GM12878 (cell line): ENCODE data around the gene TIMM22. TPM values are rescaled to one million over a fixed set of nuclear protein-coding genes. Genes with fewer than 3 reads are reported as not detected.

ENCODE experiments used
- ATAC-seq: fragments of 200-7000 bp; cut with Tn5 transposase; 3 replicates; pipeline ENCODE4 v1.9.1; 2020; ENCODE audit warnings: mild to moderate bottlenecking, moderate library complexity
- BruUV-seq: library from RNA; stranded (reverse); fragments of 400-500 nt; replicated peaks from 2 replicates; lab custom pipeline; 2021; lab: Mats Ljungman, UMichigan
- CTCF ChIA-PET: fragments of 300-600 bp; sonication (Branson Sonifier 250); formaldehyde crosslinking; extraction: SDS; loops from one replicate; lab custom pipeline; 2021; ENCODE audit warnings: inconsistent platforms; lab: Yijun Ruan, JAX
- POLR2A ChIA-PET: fragments of 350-600 bp; formaldehyde crosslinking; extraction: SDS; loops from one replicate; lab custom pipeline; 2021; ENCODE audit warnings: inconsistent platforms; lab: Charles Lee
- RAD21 ChIA-PET: fragments of 300-600 bp; sonication (Branson Sonifier 250); formaldehyde crosslinking; loops from one replicate; lab custom pipeline; 2023; ENCODE audit warnings: antibody characterized with exemption; ENCODE audit not compliant: unreplicated experiment; lab: Charles Lee
- SMC1A ChIA-PET: fragments of 300-600 bp; sonication (Branson Sonifier 250); formaldehyde crosslinking; loops from one replicate; lab custom pipeline; 2023; ENCODE audit not compliant: unreplicated experiment, uncharacterized antibody; lab: Charles Lee
- DNase-seq: peaks from one replicate; pipeline ENCODE4 v3.0.0-alpha.2; 2011; ENCODE audit warnings: low read depth, low spot score
- FAIRE-seq: peaks from 3 replicates; lab custom pipeline; 2011; peaks lifted over from hg19 to GRCh38; lab: Jason Lieb, UNC
- H2AFZ ChIP-seq: 2 replicates; pipeline ENCODE4 v1.6.0; 2011; ENCODE audit warnings: low read depth, low read length, control low read depth; ENCODE audit not compliant: control insufficient read depth
- H3K27ac ChIP-seq: 2 replicates; pipeline ENCODE4 v1.5.1; 2011; ENCODE audit warnings: control low read depth; ENCODE audit not compliant: control insufficient read depth, insufficient read depth
- H3K27me3 ChIP-seq, 2 experiments: replicated peaks in 1 of 2; 2 replicates each; pipeline versions ENCODE4 v1.6.0 to v1.6.1; 2011; ENCODE audit warnings: low read length in 1 of 2; ENCODE audit not compliant: control insufficient read depth in 2 of 2, insufficient read depth in 2 of 2
- H3K36me3 ChIP-seq, 2 experiments: 2 replicates each; pipeline ENCODE4 v1.5.1; 2011; ENCODE audit warnings: low read length in 1 of 2; ENCODE audit not compliant: control insufficient read depth in 2 of 2, insufficient read depth in 2 of 2
- H3K4me1 ChIP-seq: 2 replicates; pipeline ENCODE4 v1.6.1; 2011; ENCODE audit warnings: mild to moderate bottlenecking, low read length, moderate library complexity, mixed read lengths; ENCODE audit not compliant: control insufficient read depth, insufficient read depth
- H3K4me2 ChIP-seq: 2 replicates; pipeline ENCODE4 v1.6.0; 2011; ENCODE audit warnings: control low read depth; ENCODE audit not compliant: control insufficient read depth, insufficient read depth
- H3K4me3 ChIP-seq: fragments of 200-600 bp; sonication (generic); 2 replicates; pipeline ENCODE4 v1.5.1; 2016
- H3K79me2 ChIP-seq: 2 replicates; pipeline ENCODE4 v1.6.0; 2011; ENCODE audit warnings: low read length; ENCODE audit not compliant: control insufficient read depth, insufficient read depth
- H3K9ac ChIP-seq: 2 replicates; pipeline ENCODE4 v1.8.0; 2011; ENCODE audit warnings: low read length, control low read depth, mixed read lengths; ENCODE audit not compliant: control insufficient read depth, insufficient read depth
- H3K9me3 ChIP-seq: replicated peaks from 3 replicates; pipeline ENCODE4 v1.5.1; 2011; ENCODE audit warnings: mild to moderate bottlenecking, low read length; ENCODE audit not compliant: control insufficient read depth, insufficient read depth
- H4K20me1 ChIP-seq: 2 replicates; pipeline ENCODE4 v1.6.0; 2011; ENCODE audit not compliant: control insufficient read depth, insufficient read depth
- ASH2L ChIP-seq: fragments of 300-600, 200-600 bp; sonication (generic); IDR thresholded peaks from 2 replicates; pipeline ENCODE4 v1.6.1; 2017; ENCODE audit warnings: low read depth, mild to moderate bottlenecking, borderline replicate concordance
- ATF3 ChIP-seq: IDR thresholded peaks from 2 replicates; pipeline ENCODE4 v1.6.1; 2011; ENCODE audit warnings: low read depth, mild to moderate bottlenecking, low read length, moderate library complexity, borderline replicate concordance; ENCODE audit errors: extremely low read depth
- ATF7 ChIP-seq: fragments of 450-650 bp; IDR thresholded peaks from 2 replicates; pipeline ENCODE4 v1.6.1; 2016; ENCODE audit warnings: low read depth, mild to moderate bottlenecking
- CBFB ChIP-seq: IDR thresholded peaks from 2 replicates; pipeline ENCODE4 v1.6.1; 2016; ENCODE audit warnings: antibody characterized with exemption, low read depth
- CHD1 ChIP-seq: IDR thresholded peaks from 2 replicates; pipeline ENCODE4 v1.6.1; 2012; ENCODE audit warnings: low read depth, low read length, improper control_type of control experiment
- MEF2B ChIP-seq: fragments of 450-650 bp; IDR thresholded peaks from 2 replicates; pipeline ENCODE4 v1.6.1; 2018; ENCODE audit warnings: mild to moderate bottlenecking, moderate library complexity; ENCODE audit not compliant: partially characterized antibody, poor library complexity, severe bottlenecking
- MTA3 ChIP-seq: IDR thresholded peaks from 2 replicates; pipeline ENCODE4 v1.6.1; 2012; ENCODE audit warnings: low read length, inconsistent platforms, borderline replicate concordance
- NFIC ChIP-seq: IDR thresholded peaks from 2 replicates; pipeline ENCODE4 v1.6.1; 2012; ENCODE audit warnings: low read depth, mild to moderate bottlenecking, inconsistent platforms, low read length, moderate library complexity
- NFXL1 ChIP-seq: fragments of 450-650 bp; IDR thresholded peaks from 2 replicates; pipeline ENCODE4 v1.6.1; 2017; ENCODE audit warnings: antibody characterized with exemption, mild to moderate bottlenecking, borderline replicate concordance
- POLR2AphosphoS5 ChIP-seq: IDR thresholded peaks from 2 replicates; pipeline ENCODE4 v1.6.1; 2011; ENCODE audit warnings: mild to moderate bottlenecking, low read length, inconsistent platforms
- SPI1 ChIP-seq: IDR thresholded peaks from 2 replicates; pipeline ENCODE4 v1.6.1; 2011; ENCODE audit warnings: low read depth, mild to moderate bottlenecking, low read length, moderate library complexity, borderline replicate concordance; ENCODE audit not compliant: insufficient read depth
- TARDBP ChIP-seq: IDR thresholded peaks from 2 replicates; pipeline ENCODE4 v1.6.1; 2016; ENCODE audit warnings: borderline replicate concordance
- WRNIP1 ChIP-seq: IDR thresholded peaks from 2 replicates; pipeline ENCODE4 v1.6.1; 2011; ENCODE audit warnings: low read depth, low read length, improper control_type of control experiment, borderline replicate concordance
- ZNF217 ChIP-seq: fragments of 450-650 bp; IDR thresholded peaks from 2 replicates; pipeline ENCODE4 v1.6.1; 2017; ENCODE audit warnings: antibody characterized with exemption, mild to moderate bottlenecking
- WGBS: methylation state at CpG from one replicate; pipeline ENCODE4 v1.1.6; 2016; ENCODE audit warnings: low lambda C conversion rate; ENCODE audit not compliant: insufficient replicate concordance, insufficient coverage; ENCODE audit errors: missing lambda C conversion rate; 5-methylcytosine and 5-hydroxymethylcytosine counted together
- in situ Hi-C: fragments of 300-500 bp; cut with MboI; formaldehyde crosslinking; loops from 9 replicates; pipeline ENCODE4 v1.14.3; 2018; ENCODE audit warnings: mixed read lengths
- intact Hi-C: fragments of 100-400 bp; cut with micrococcal nuclease; formaldehyde crosslinking; loops from one replicate; pipeline ENCODE4 v1.14.2; 2022; ENCODE audit not compliant: unreplicated experiment
- polyA plus RNA-seq, 11 experiments: library from polyadenylated mRNA; depleted of rRNA in 4 of 11; unstranded in 6 of 11; stranded (reverse) in 5 of 11; fragments of >200 nt; fragmentation: Nextera tagmentation in 4 of 11; fragmentation: Illumina TruSeq in 1 of 11; extraction: Ambion mirVana in 4 of 11; extraction: Trizol in 1 of 11; gene quantifications; 1 replicate in 1 of 11; 2 replicates in 10 of 11; pipeline versions ENCODE4 v1.2.1 to v1.2.3, GENCODE V29; 2011 to 2016; ENCODE audit warnings: inconsistent platforms in 2 of 11, missing spikeins in 2 of 11, low read depth in 1 of 11
- total RNA-seq, 4 experiments: library from RNA; depleted of rRNA in 3 of 4; stranded (reverse); fragments of >200 nt in 3 of 4; fragmentation: Illumina TruSeq in 1 of 4; extraction: Trizol in 1 of 4; gene quantifications; 2 replicates each; pipeline versions ENCODE4 v1.2.1 to v1.2.3, GENCODE V29; 2013 to 2021
- TF ChIP-seq, protein P1 (sequence below): IDR thresholded peaks from 2 replicates; pipeline ENCODE4 v1.6.1; 2012; ENCODE audit warnings: low read length, inconsistent platforms

TIMM22 gene
- total and polyA plus RNA-seq, 10 of the 15 experiments (the other 5 are each of a cell fraction or from before 2014, with no cell fraction given) = 4.4 to 25.0 (median 10.6) TPM

DNA sequence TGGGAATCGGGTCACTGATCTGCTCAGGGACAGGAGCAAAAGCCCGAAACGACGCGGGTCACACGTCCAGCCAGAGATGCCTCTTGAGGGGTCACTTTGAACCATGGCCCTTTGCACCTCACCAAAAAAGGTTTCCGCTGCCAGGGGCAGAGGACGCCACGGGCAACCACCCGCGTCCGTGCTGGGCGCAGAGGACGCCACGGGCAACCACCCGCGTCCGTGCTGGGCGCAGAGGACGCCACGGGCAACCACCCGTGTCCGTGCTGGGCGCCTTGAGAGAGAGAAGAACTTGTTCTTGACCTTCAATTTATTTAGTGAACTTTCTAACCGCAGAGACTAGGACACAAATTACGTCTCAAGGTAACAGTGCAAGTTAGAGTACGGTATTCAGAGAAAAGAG, 35.5 kb downstream of the TIMM22 start:
- no peaks in the 10 kb centered on the region for H3K79me2 ChIP-seq
- intact Hi-C loops = no loop called here
- H3K4me2 ChIP-seq = no peak overlapping the region
- no peak for DNase-seq
- H3K4me3 ChIP-seq = no peak overlapping the region
- H4K20me1 ChIP-seq = no peaks in the 10 kb centered on the region
- no peak overlapping the region for H3K27ac ChIP-seq
- POLR2A ChIA-PET = no interaction called here
- CTCF ChIA-PET = no interaction called here
- RAD21 ChIA-PET = no interaction called here
- BruUV-seq = no TSS peak
- TF ChIP-seq MTA3 = no peak
- TF ChIP-seq ATF7 = no peak
- TF ChIP-seq CBFB = no peak
- no peak for TF ChIP-seq WRNIP1
- no peak for TF ChIP-seq TARDBP
- no peak for TF ChIP-seq NFIC
- TF ChIP-seq, all 136 proteins: peak for 0
- no peak overlapping the region for H3K9ac ChIP-seq
- ATAC-seq = no peak
- no peak for FAIRE-seq
- H3K4me1 ChIP-seq = no peaks in the 10 kb centered on the region
- WGBS = 19% methylated on average over 27 of the region's 27 CpGs
- H3K27me3 ChIP-seq = no peaks in the 10 kb centered on the region
- in situ Hi-C loops = no loop called here
- SMC1A ChIA-PET = no interaction called here
- H2AFZ ChIP-seq = no peak overlapping the region
- no peaks in the 10 kb centered on the region for H3K9me3 ChIP-seq
- H3K36me3 ChIP-seq = peaks cover 8 to 10% of the 10 kb centered on the region in 2 experiments; a peak in 3 of 4 replicates

DNA sequence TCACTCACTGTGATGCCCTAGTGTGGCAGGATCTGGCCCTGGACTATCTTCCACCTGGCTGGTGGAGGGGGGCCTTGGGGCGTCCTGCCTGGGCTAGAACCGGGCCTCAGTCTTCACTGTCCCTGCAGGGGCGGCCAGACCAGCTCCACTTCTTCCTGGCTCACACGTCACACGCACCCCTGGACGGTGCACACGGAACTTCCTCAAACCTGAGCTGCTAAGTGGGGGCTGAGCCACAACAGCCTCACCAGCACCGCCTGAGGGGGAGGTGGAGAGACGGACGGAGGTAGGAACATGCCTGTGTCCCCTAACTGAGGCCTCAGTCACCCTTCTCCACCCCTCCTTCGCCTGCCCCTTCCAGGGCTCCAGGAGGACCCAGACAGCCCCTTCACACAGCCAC, 36.6 kb downstream of the TIMM22 start:
- no peak overlapping the region for H3K4me3 ChIP-seq
- DNase-seq (no peak), ATAC-seq (no peak), FAIRE-seq (no peak)
- no TSS peak for BruUV-seq
- H2AFZ ChIP-seq = no peak overlapping the region
- no peaks in the 10 kb centered on the region for H3K27me3 ChIP-seq
- ChIA-PET RAD21 (no interaction called here), POLR2A (no interaction called here), SMC1A (no interaction called here), CTCF (no interaction called here)
- no peaks in the 10 kb centered on the region for H3K4me1 ChIP-seq
- H3K27ac ChIP-seq = no peak overlapping the region; the same call in 1 of the 2 replicates
- no peak overlapping the region for H3K4me2 ChIP-seq
- H3K36me3 ChIP-seq = peaks cover 10% of the 10 kb centered on the region in 2 experiments; a peak in 3 of 4 replicates
- intact Hi-C loops = no loop called here
- H3K9me3 ChIP-seq = no peaks in the 10 kb centered on the region
- H3K79me2 ChIP-seq = no peaks in the 10 kb centered on the region
- no peaks in the 10 kb centered on the region for H4K20me1 ChIP-seq
- H3K9ac ChIP-seq = no peak overlapping the region
- in situ Hi-C loops = no loop called here
- 71% methylated on average over 11 of the region's 11 CpGs for WGBS
- TF ChIP-seq ASH2L (no peak), NFXL1 (no peak), POLR2AphosphoS5 (no peak), MEF2B (no peak), SPI1 (no peak), ZNF217 (no peak), ATF3 (no peak), CHD1 (no peak)
- TF ChIP-seq, protein P1, sequence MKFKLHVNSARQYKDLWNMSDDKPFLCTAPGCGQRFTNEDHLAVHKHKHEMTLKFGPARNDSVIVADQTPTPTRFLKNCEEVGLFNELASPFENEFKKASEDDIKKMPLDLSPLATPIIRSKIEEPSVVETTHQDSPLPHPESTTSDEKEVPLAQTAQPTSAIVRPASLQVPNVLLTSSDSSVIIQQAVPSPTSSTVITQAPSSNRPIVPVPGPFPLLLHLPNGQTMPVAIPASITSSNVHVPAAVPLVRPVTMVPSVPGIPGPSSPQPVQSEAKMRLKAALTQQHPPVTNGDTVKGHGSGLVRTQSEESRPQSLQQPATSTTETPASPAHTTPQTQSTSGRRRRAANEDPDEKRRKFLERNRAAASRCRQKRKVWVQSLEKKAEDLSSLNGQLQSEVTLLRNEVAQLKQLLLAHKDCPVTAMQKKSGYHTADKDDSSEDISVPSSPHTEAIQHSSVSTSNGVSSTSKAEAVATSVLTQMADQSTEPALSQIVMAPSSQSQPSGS = no peak
